HG02763 (cell line): ENCODE results near the gene PRSS58.

Source experiments
- ATAC-seq: cut with Tn5 transposase; IDR thresholded peaks from one replicate; pipeline ENCODE4 v1.9.1; 2021; ENCODE audit warnings: mild to moderate bottlenecking, moderate library complexity; ENCODE audit not compliant: unreplicated experiment

Gene PRSS58, protein sequence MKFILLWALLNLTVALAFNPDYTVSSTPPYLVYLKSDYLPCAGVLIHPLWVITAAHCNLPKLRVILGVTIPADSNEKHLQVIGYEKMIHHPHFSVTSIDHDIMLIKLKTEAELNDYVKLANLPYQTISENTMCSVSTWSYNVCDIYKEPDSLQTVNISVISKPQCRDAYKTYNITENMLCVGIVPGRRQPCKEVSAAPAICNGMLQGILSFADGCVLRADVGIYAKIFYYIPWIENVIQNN

DNA sequence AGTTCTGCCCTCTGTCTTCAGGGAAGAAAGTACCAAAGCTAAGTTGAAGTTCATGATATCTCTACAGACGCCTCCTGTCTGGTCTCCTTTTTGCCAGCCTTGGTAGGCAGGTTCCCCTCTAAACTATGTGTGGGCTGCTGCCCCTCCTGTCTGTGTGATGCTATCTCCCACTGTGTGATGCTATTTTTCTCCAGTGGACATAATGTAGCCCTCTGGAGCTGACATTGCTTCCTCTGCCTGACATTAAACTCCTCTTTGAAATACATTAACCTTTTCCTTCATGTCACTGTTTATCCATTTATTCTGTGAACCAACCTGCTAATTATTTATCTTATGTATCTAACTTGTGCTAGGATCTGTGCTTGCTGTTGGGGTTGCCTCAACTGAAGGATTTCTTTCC lies at the start of gene PRSS58:
Gene PRSS58 (minus strand): TSS at position 101 of the 400 bp plus-strand sequence. CDS start 351 bp downstream, outside the sequence.
- no peak for ATAC-seq

DNA sequence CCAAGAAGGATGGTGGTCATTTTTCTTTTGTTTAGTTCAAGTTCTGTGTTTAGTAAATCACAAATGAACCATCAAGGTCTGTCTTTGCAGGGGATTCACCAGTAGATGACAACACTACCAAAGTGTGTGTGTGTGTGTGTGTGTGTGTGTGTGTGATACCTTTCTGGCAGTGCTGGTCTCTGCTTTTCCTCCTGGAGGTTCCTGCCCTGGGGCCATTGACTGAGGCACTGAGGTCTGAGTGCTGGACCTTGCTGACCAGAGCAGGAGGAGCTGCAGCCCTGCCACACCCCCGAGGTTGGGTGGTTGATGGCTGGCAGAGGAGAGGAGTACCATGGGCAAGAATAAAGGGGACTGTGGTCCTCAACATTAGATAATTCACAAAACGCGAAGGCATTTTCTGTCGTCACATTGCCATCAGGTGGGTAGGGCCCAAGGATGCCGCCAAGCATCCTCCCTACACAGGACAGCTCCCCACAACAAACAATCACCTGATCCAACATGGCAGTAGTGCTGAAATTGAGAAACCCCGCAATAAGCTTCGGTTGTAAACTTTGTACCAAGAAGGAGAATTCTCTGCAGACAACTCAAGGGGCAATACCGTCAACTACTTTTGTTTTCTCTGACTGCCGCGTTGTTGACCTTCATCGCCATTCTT lies 49.5 kb upstream of the PRSS58 start:
- ATAC-seq, result no peak

DNA sequence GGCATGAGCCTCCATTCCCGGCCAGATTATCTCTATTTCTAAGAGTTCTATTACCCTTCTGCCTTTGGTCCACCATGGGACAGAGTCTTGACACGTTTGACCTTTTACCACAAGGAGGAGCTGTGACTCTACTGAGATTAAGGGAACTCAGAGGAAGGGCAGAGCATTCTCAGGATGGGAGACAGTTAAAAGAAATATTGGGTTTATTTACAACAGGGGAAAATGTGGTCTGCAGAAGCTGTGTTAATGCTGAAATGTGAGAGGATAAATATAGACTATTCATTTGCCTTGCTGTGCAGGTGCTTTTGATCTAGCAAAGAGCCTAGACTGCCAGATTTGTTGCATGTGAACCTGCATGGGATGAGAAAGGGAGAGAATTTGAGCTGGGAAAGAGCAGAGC lies 45.8 kb upstream of the PRSS58 start:
- no peak for ATAC-seq

DNA sequence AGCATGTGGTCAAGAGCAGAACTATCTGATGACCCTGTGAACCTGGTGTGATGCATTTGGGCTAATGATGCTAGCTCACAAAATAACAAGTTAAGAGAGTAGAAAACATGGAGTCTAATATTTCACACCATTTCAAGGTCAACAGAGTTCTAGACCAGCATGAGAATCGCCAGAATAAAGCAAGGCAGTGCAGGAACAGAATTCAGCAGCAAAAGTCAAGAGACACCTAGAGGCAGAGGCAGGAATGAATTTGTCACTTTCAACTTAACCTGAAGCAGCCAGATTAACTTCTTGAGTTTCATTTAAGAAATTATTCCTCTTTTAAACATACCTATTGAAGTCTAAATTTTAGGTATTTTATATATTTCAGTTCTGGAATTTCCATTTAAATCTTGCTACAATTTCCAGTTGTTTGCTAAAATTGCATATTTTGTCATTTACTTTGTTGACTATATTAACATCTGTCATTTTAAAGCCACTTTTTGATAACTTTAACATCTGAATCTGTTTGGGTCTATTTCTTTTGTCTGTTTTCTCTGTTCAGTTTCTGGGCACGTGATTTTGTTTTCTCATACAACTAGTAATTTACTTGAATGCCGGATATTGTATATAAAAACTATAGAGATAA lies 44.2 kb upstream of the PRSS58 start:
- no peak for ATAC-seq

- no peak for ATAC-seq
Observed at GRCh38 chr7:142301299-142301698, 43.4 kb upstream of the PRSS58 start.

GRCh38 chr7:142300689-142301088 lies 42.8 kb upstream of the PRSS58 start:
- ATAC-seq, result no peak

DNA sequence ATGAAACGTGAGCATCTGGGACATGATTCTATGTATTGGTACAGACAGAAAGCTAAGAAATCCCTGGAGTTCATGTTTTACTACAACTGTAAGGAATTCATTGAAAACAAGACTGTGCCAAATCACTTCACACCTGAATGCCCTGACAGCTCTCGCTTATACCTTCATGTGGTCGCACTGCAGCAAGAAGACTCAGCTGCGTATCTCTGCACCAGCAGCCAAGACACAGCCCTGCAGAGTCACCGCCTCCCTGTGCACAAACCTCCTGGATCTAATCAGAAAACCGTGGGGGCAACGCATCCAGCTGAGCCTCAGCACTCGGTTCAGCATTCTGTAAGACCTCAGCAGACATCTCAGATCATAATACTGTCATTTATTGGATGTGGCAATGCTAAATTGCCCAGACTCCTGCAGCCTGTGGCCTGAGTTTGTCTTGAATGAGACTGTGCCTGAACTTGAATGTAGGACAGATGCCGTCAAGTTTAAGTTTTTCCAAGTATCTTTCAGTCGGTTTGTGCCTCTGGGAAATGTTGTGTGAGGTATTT lies 41.5 kb upstream of the PRSS58 start:
- no peak for ATAC-seq

DNA sequence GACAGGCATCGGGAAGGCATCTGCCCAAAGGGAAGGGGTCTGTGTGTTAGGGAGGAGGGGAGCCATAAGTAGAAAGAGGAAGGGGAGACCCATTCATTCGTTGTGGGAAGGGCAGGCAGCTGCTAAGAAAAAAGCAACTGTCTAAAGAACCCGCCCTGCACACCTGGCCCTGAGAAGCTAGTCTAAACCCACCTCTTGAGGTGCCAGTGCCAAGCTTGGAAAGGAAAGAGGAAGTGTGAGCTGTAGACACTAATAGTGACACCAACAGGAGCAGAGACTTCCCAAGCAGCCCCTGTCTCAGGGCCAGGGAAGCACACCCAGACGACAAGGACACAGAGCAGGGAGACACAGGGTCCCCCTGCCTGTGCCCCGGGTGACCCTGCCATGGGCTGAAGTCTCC lies 40.8 kb upstream of the PRSS58 start:
- no peak for ATAC-seq

GRCh38 chr7:142298009-142298408 lies 40.2 kb upstream of the PRSS58 start:
- ATAC-seq, result no peak

DNA sequence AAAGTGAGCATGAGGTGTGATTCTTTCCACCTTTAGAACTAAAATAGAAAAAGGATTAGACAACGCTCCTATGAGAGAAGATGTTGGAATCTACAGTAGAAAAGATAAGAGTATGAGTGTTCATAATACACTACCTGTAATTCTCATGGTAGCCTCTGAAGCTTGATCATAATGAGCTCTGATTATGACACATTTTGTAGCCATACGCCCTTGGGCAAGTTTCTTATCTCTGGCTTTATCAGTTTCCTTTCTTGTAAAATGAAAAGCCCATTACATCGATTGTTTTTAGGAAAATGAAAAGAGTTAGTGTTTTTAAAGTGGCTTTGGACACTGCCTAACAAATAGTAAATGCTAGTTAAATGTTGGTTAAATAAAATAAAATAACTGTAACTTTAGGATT lies 22.4 kb upstream of the PRSS58 start:
- ATAC-seq, result no peak

DNA sequence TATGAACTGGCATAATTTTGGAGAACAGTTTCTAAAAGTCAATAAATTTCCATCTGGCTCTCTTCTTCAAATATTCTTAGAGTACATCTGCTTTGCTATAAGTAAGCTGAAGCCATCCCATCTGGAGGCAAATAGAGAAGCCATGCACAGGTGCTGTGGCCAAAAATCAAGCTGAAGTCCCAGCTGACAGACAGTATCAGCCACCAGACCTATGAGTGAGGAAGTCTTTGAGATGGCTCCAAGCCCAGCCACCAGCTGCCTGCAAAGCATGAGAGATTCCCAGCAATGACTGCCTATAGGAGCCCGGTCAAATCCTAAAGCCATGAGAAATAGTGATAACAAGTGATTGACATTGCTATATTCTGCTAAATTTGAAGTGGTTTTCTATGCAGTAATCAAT lies 21.7 kb upstream of the PRSS58 start:
- ATAC-seq, result no peak

DNA sequence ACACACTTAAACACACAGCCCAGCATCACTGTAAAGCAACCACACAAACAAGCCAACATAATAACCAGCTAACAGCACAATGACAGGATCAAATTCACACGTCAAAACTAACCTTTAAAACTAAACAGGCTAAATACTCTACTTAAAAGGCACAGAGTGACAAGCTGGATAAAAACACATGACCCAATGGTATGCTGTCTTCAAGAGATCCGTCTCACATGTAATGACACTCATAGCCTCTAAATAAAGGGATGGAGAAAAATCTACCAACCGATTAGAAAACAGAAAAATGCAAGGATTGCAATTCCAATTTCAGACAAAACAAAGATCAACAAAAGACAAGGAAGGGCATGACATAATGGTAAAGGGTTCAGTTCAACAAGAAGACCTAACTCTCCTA lies 17.2 kb upstream of the PRSS58 start:
- no peak for ATAC-seq

DNA sequence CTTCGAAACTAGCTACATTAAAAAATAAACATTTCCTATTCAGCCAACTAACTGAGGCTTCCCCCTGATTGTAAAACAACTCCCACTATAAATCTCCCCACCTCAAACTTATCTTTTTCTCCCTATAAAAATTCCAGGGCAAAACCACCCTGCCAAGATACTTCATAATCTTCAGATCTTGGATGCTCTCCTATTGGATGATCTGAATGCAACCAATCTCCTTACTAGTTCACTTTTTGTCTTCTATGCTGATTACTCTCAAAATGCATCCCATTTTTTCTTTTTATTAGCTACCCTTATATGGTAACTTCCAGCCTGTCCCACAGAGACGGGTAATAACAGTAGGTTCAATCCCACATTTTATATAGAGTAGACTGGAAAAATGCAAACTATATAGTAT lies 15.0 kb upstream of the PRSS58 start:
- ATAC-seq, result no peak

- no peak for ATAC-seq
Observed at GRCh38 chr7:142263598-142264380, 5.9 kb upstream of the PRSS58 start.

GRCh38 chr7:142250705-142251104 lies 7.2 kb downstream of the PRSS58 start:
- no peak for ATAC-seq

GRCh38 chr7:142249918-142250317 lies 7.9 kb downstream of the PRSS58 start:
- no peak for ATAC-seq

- ATAC-seq, result no peak
Observed at GRCh38 chr7:142248166-142249160, 9.4 kb downstream of the PRSS58 start.

DNA sequence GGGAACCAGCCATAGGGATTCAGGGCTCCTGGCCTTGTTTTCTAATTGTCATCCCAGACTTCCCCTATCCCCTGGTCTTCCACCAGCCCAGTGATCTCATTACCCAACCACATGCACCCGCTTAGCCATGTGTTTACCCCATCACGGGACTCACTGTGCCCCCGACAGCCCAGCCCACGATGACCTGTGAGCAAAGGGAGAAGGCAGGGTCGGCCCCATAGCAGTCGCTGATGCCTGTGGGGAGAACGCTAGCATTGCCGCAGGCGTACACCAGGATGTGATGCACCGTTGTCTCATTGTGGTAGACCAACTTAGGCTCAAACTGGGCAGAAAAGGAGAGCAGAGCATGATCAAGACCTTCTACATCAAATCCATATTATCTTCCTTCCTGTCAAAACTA lies 14.0 kb downstream of the PRSS58 start:
- ATAC-seq, result no peak

DNA sequence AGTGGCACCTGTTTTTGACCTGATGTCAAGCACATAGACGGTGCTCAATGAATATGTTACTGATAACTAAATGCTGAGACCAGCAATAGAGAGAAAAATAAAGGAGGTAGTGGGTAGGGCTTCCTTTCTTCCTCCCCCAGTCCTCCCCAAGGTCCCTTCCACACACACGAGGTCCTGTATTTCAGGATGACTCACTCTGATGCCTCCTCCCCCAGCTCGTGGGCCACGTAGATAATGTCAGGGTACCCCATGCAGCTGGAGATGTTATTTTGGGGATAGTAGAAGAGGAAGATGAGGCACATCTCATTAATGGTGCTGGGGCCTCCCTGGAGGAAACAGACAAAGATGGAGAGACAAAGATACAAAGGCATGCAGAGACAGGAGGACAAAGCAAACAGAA lies 17.3 kb downstream of the PRSS58 start:
- no peak for ATAC-seq

GRCh38 chr7:142231716-142232115 lies 26.1 kb downstream of the PRSS58 start:
- no peak for ATAC-seq
